ENCODE measurements around the gene MPPED1.

The MPPED1 gene

DNA sequence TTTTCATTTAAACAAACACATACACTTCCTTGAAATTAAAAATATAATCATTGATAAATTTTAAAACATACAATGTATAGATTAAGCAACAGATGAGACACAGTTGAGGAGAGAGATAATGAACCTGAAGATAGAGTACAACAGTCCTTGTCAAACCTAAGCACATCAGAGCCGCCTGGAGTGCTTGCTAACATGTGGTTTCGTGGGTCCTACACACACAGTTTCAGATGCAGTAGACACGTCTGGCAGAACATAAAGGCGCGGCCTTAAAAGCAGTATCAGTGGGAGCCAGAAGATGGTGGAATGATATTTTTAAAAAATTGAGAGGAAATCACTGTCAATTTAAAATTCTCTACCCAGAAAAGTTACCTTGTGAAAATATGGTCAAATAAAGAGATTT, 134.4 kb downstream of the MPPED1 start:
- TF ChIP-seq, protein P1, sequence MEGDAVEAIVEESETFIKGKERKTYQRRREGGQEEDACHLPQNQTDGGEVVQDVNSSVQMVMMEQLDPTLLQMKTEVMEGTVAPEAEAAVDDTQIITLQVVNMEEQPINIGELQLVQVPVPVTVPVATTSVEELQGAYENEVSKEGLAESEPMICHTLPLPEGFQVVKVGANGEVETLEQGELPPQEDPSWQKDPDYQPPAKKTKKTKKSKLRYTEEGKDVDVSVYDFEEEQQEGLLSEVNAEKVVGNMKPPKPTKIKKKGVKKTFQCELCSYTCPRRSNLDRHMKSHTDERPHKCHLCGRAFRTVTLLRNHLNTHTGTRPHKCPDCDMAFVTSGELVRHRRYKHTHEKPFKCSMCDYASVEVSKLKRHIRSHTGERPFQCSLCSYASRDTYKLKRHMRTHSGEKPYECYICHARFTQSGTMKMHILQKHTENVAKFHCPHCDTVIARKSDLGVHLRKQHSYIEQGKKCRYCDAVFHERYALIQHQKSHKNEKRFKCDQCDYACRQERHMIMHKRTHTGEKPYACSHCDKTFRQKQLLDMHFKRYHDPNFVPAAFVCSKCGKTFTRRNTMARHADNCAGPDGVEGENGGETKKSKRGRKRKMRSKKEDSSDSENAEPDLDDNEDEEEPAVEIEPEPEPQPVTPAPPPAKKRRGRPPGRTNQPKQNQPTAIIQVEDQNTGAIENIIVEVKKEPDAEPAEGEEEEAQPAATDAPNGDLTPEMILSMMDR (IDR thresholded peaks at IDR 0.05; ENCODE audit: low read depth, low read length, missing control alignments) = no peak
- no peak for DNase-seq (ENCODE audit: extremely low read depth, low read depth)
- no peak overlapping the region for H3K4me3 ChIP-seq (replicated peaks; ENCODE audit: low read depth, low read length)

DNA sequence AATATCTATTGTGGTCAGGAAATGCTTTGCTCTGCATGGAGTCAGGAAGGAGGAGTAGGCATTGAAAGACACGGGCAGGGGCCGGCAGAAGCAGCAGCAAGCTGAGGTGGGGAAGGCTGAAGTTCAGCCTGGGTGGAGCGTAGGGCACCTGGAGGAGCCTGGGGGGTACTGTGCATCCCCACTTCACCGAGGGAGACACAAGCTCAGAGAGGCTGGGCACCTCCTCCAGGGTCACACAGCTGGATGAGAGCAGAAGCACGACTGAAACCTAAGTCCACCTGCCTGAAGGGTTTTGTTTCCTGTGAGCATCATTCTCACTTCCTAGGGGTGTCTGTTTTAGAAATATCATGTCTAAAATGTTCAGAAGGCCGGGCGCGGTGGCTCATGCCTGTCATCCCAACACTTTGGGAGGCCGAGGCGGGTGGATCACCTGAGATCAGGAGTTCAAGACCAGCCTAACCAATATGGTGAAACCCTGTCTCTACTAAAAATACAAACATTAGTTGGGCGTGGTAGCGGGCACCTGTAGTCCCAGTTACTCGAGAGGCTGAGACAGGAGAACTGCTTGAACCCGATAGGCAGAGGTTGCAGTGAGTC, 138.3 kb downstream of the MPPED1 start:
- TF ChIP-seq, protein P1 (IDR thresholded peaks at IDR 0.05; ENCODE audit: low read depth, low read length, missing control alignments) = no peak
- DNase-seq (ENCODE audit: extremely low read depth, low read depth) = no peak
- H3K4me3 ChIP-seq (replicated peaks; ENCODE audit: low read depth, low read length) = no peak overlapping the region

GRCh38 chr22:43550672-43551071, 138.9 kb downstream of the MPPED1 start:
- DNase-seq (ENCODE audit: extremely low read depth, low read depth) = no peak
- TF ChIP-seq, protein P1 (IDR thresholded peaks at IDR 0.05; ENCODE audit: low read depth, low read length, missing control alignments) = no peak
- no peak overlapping the region for H3K4me3 ChIP-seq (replicated peaks; ENCODE audit: low read depth, low read length)

DNA sequence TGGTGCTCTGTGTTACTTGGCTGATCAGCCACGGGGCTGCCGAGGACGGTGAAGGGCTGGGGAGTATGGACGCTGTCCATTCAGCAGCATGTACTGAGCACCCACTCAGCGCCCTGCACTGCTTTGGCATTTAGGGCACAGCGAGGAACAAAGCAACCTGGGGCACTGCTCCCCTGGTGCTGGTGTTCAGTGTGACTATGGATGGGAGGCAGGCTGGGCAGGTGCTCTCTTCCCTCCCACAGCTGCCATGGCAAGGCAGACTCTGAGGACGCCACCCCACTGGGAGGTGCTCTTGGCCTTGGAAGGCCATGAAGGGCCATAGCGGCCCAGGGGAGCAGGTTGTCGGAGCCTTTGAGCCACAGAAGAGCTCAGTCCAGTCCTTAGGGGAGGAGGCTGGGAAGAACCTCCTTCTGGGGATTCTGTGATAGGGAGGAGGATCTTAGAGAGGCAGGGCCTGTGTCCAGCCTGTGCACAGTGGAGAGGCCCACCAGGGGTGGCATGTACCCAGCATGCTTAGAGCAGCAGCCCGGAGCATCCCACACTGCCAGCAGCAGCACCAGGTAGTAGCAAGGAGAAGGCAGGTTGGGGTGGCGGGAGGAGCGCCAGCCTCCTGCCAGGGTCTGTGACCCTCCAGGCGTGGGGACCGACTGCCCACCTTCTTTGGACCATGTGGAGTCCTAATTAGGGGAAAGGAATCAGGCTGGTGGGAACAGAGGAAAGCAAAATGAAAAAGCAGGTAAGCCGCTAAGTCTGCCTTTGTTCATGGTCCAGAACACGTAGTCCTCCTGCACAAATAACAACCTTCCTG, 141.8 kb downstream of the MPPED1 start:
- H3K4me3 ChIP-seq (replicated peaks; ENCODE audit: low read depth, low read length) = no peak overlapping the region
- no peak for DNase-seq (ENCODE audit: extremely low read depth, low read depth)
- TF ChIP-seq, protein P1 (IDR thresholded peaks at IDR 0.05; ENCODE audit: low read depth, low read length, missing control alignments) = no peak

DNA sequence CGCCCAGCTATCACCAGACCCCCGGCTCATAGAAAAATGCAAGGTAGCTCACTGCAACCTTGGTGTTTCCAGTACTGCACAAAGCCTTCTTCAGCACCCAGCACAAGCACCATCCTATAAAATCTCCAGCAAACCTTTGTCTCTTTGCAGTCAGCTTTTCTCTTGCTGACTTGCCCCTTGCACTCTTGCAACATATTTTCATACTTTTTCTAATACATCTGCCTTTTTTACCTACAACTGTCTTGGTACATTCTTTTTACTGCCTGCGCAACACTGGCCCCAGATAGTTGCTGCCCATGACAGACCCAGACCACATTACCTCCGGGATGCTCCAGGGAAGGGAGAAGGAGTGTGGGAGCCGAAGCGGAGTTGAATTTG, 142.4 kb downstream of the MPPED1 start:
- TF ChIP-seq, protein P1 (IDR thresholded peaks at IDR 0.05; ENCODE audit: low read depth, low read length, missing control alignments) = no peak
- H3K4me3 ChIP-seq (replicated peaks; ENCODE audit: low read depth, low read length) = no peak overlapping the region
- DNase-seq (ENCODE audit: extremely low read depth, low read depth) = no peak

DNA sequence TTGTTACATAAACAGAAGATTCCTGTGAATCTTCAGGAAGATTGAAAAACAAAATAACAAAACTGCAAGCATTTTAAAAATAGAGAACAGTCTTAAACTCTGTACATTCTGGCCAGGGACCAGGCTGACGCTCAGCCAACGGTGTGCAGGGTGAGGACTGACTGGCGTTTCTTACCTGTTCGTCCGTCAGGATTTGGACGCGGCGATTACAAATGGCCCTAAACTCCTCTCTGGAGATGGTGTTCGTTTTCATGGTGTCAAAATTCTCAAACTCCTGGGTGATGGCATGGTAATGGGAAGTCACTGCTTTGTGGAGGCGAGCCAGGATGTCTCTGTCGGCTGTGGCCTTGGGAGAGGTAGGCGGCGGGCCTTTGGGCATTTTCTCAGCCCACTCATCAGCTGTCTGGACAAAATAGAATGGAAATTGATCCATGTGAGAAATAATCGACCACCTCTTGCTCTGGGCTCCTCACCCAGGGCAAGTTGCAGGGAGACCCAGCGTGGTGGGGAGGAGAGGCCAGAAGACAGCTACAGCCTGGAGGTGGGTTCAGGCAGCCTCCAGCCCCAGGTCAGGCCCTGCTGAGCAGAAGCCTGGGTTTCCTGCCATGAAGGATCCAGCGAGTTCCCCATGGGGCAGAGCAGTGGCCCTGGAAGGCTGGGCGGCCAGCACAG, 143.0 kb downstream of the MPPED1 start:
- H3K4me3 ChIP-seq (replicated peaks; ENCODE audit: low read depth, low read length) = no peak overlapping the region
- TF ChIP-seq, protein P1 (IDR thresholded peaks at IDR 0.05; ENCODE audit: low read depth, low read length, missing control alignments) = no peak
- DNase-seq (ENCODE audit: extremely low read depth, low read depth) = no peak

Measured in HFF-Myc (cell line).